Uterus (tissue), 4 donors: ENCODE results near the gene ADAMTS17. TPM values are rescaled to one million over a fixed set of nuclear protein-coding genes. Genes with fewer than 3 reads are reported as not detected.
A peak's percentile ranks its signal among the peaks of the same experiment; 100 is the strongest.

Experiments
- DNase-seq, 2 donors: peaks; one replicate each; pipeline ENCODE4 v3.0.0-alpha.2; 2019 to 2020
- H3K27ac ChIP-seq, 2 donors: fragments of 200-600 bp; sonication (generic); 1 replicate in 1 of 2; 2 replicates in 1 of 2; pipeline ENCODE4 v1.5.1; 2016 to 2018
- H3K27me3 ChIP-seq, 2 donors: fragments of 200-600 bp; sonication (generic); one replicate each; pipeline ENCODE4 v1.5.1; 2018 to 2019; ENCODE audit warnings: control low read depth in 1 of 2
- H3K36me3 ChIP-seq, 2 donors: fragments of 200-600 bp; sonication (generic); one replicate each; pipeline ENCODE4 v1.5.1; 2019; ENCODE audit warnings: control low read depth in 1 of 2
- H3K4me1 ChIP-seq, 2 donors: fragments of 200-600 bp; sonication (generic); one replicate each; pipeline ENCODE4 v1.5.1; 2018 to 2019; ENCODE audit warnings: control low read depth in 1 of 2
- H3K4me3 ChIP-seq, 2 donors: fragments of 200-600 bp; sonication (generic); 1 replicate in 1 of 2; 2 replicates in 1 of 2; pipeline ENCODE4 v1.5.1; 2018 to 2019; ENCODE audit warnings: mild to moderate bottlenecking in 1 of 2
- H3K9me3 ChIP-seq, 2 donors: fragments of 200-600 bp; sonication (generic); one replicate each; pipeline ENCODE4 v1.5.1; 2019; ENCODE audit warnings: control low read depth in 1 of 2
- CTCF ChIP-seq, 4 experiments: fragments of 200-600 bp in 2 of 4; fragments of 450-650 bp in 2 of 4; sonication (generic) in 2 of 4; IDR thresholded peaks; one replicate each; pipeline ENCODE4 v1.5.1; 2016 to 2019; ENCODE audit warnings: antibody characterized with exemption in 4 of 4, mild to moderate bottlenecking in 2 of 4, moderate library complexity in 1 of 4
- POLR2A ChIP-seq, 2 donors: fragments of 450-650 bp; IDR thresholded peaks; one replicate each; pipeline ENCODE4 v1.6.1; 2016; ENCODE audit warnings: antibody characterized with exemption in 2 of 2, mild to moderate bottlenecking in 1 of 2, moderate library complexity in 1 of 2
- intact Hi-C: fragments of 100-400 bp; cut with DNase I; formaldehyde crosslinking; loops from one replicate; pipeline ENCODE4 v1.15.1; 2023; ENCODE audit warnings: low total_unique reads
- total RNA-seq, 4 donors: library from RNA; depleted of rRNA in 3 of 4; stranded (reverse); fragments of >200 nt in 3 of 4; gene quantifications; one replicate each; pipeline versions ENCODE4 v1.1.0 to v1.2.4, GENCODE V29; 2014 to 2023
- donor health status: DM: yes; HTN: yes; CAD: no.

The ADAMTS17 gene
- total RNA-seq, 4 donors from 2014 or later = 3.1 to 17.1 (median 8.1) TPM; not detected in 1

- TF ChIP-seq POLR2A (IDR thresholded peaks at IDR 0.05) = no peak
- TF ChIP-seq CTCF (IDR thresholded peaks at IDR 0.05) = no peak
- no peak for DNase-seq
- Histone ChIP-seq H3K9me3 (no peaks in the 10 kb centered on the region), H3K4me3 (no peak overlapping the region), H3K27ac (peak overlapping the region; percentile 35 to 49), H3K4me1 (no peaks in the 10 kb centered on the region), H3K36me3 (no peaks in the 10 kb centered on the region), H3K27me3 (no peaks in the 10 kb centered on the region)
- intact Hi-C loops = no loop called here
Measured at GRCh38 chr15:100043692-100044091, 298.1 kb downstream of the ADAMTS17 start.

- H3K4me3 ChIP-seq = no peak overlapping the region
- intact Hi-C loops = no loop called here
- no peak for DNase-seq
- H3K27ac ChIP-seq = peak overlapping the region; percentile 35 to 49
- TF ChIP-seq CTCF (IDR thresholded peaks at IDR 0.05) = no peak
- no peak for TF ChIP-seq POLR2A (IDR thresholded peaks at IDR 0.05)
- H3K36me3 ChIP-seq = no peaks in the 10 kb centered on the region
- H3K9me3 ChIP-seq = no peaks in the 10 kb centered on the region
- H3K4me1 ChIP-seq = no peaks in the 10 kb centered on the region
- no peaks in the 10 kb centered on the region for H3K27me3 ChIP-seq
Measured at GRCh38 chr15:100043068-100043641, 298.6 kb downstream of the ADAMTS17 start.

- Histone ChIP-seq H3K4me3 (no peak overlapping the region), H3K9me3 (no peaks in the 10 kb centered on the region), H3K27me3 (no peaks in the 10 kb centered on the region), H3K36me3 (no peaks in the 10 kb centered on the region), H3K27ac (no peak overlapping the region), H3K4me1 (no peaks in the 10 kb centered on the region)
- DNase-seq = no peak
- intact Hi-C loops = no loop called here
- TF ChIP-seq CTCF (IDR thresholded peaks at IDR 0.05) (no peak), POLR2A (IDR thresholded peaks at IDR 0.05) (no peak)
Measured at GRCh38 chr15:100042558-100042957, 299.2 kb downstream of the ADAMTS17 start.

- intact Hi-C loops = no loop called here
- DNase-seq = no peak
- TF ChIP-seq CTCF (IDR thresholded peaks at IDR 0.05) (no peak), POLR2A (IDR thresholded peaks at IDR 0.05) (no peak)
- no peaks in the 10 kb centered on the region for H3K27me3 ChIP-seq
- H3K4me3 ChIP-seq = no peak overlapping the region
- H3K4me1 ChIP-seq = no peaks in the 10 kb centered on the region
- no peaks in the 10 kb centered on the region for H3K9me3 ChIP-seq
- H3K36me3 ChIP-seq = no peaks in the 10 kb centered on the region
- no peak overlapping the region for H3K27ac ChIP-seq
Measured at GRCh38 chr15:100041127-100041828, 300.5 kb downstream of the ADAMTS17 start.

- intact Hi-C loops = no loop called here
- Histone ChIP-seq H3K27me3 (no peaks in the 10 kb centered on the region), H3K27ac (no peak overlapping the region), H3K9me3 (no peaks in the 10 kb centered on the region), H3K36me3 (no peaks in the 10 kb centered on the region), H3K4me1 (no peaks in the 10 kb centered on the region), H3K4me3 (no peak overlapping the region)
- no peak for DNase-seq
- TF ChIP-seq CTCF (IDR thresholded peaks at IDR 0.05) (no peak), POLR2A (IDR thresholded peaks at IDR 0.05) (no peak)
Measured at GRCh38 chr15:100039994-100040393, 301.8 kb downstream of the ADAMTS17 start.
